GM06990 (cell line): ENCODE results near the gene MKLN1.
A peak's percentile ranks its signal among the peaks of the same experiment; 100 is the strongest.

Experiments used
- DNase-seq: peaks from one replicate; pipeline ENCODE4 v3.0.0-alpha.2; 2011; ENCODE audit not compliant: insufficient read length; ENCODE audit errors: extremely low read depth
- H3K27me3 ChIP-seq: replicated peaks from 2 replicates; pipeline ENCODE4 v1.6.0; 2011; ENCODE audit warnings: low read length; ENCODE audit not compliant: control insufficient read depth, insufficient read depth
- H3K36me3 ChIP-seq: 2 replicates; pipeline ENCODE4 v1.5.1; 2011; ENCODE audit warnings: low read length; ENCODE audit not compliant: control insufficient read depth, insufficient read depth
- H3K4me3 ChIP-seq: replicated peaks from 2 replicates; pipeline ENCODE4 v1.5.1; 2011; ENCODE audit warnings: low read depth, mild to moderate bottlenecking, control low read depth, low read length
- CTCF ChIP-seq: IDR thresholded peaks from 2 replicates; pipeline ENCODE4 v1.5.1; 2011; ENCODE audit warnings: low read length, control low read depth, mild to moderate bottlenecking, inconsistent platforms; ENCODE audit not compliant: insufficient read depth, poor library complexity, severe bottlenecking

The MKLN1 gene

DNA sequence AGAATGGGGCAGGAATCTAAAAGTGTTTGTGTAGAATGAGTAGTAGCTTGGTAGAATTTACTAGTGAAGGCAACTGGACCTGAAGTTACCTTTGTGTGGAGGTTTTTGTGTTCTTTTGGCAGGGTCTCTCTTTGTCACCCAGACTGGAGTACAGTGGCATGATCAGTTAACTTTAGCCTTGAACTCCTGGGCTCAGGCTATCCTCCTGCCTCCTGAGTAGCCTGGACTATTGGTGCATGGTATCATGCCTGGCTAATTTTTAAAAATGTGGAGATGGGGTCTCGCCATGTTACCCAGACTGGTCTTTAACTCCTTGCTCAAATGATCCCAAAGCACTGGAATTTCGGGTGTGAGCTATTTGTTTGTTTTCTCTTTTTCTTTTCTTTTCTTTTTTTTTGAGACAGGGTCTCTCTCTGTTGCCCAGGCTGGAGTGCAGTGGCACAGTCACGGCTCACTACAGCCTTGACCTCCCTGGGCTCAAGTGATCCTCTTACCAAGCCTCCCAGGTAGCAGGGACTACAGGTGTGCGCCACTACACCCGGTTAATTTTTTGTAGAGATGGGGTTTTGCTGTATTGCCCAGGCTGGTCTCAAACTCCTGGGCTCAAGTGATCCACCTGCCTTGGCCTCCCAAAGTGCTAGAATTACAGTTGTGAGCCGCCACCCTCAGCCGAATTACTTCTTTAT, 76.7 kb downstream of the MKLN1 start:
- TF ChIP-seq CTCF: no peak
- H3K36me3 ChIP-seq: no peaks in the 10 kb centered on the region; the same call in 1 of the 2 replicates
- DNase-seq: no peak

GRCh38 chr7:131409129-131409766, 81.6 kb downstream of the MKLN1 start:
- no peak for TF ChIP-seq CTCF
- DNase-seq: no peak
- no peaks in the 10 kb centered on the region for H3K27me3 ChIP-seq
- H3K4me3 ChIP-seq: no peak overlapping the region
- H3K36me3 ChIP-seq: no peaks in the 10 kb centered on the region; the same call in 1 of the 2 replicates

More for the DNA sequence above, 76.7 kb downstream of the MKLN1 start:
- Histone ChIP-seq H3K4me3 (no peak overlapping the region), H3K27me3 (no peaks in the 10 kb centered on the region)

- no peak for DNase-seq
- H3K27me3 ChIP-seq: no peaks in the 10 kb centered on the region
- TF ChIP-seq CTCF: no peak
- H3K4me3 ChIP-seq: no peak overlapping the region
- no peaks in the 10 kb centered on the region; the same call in 1 of the 2 replicates for H3K36me3 ChIP-seq
Observed at GRCh38 chr7:131412031-131412430, 84.4 kb downstream of the MKLN1 start.

GRCh38 chr7:131413711-131414110, 86.0 kb downstream of the MKLN1 start:
- DNase-seq: no peak
- no peak for TF ChIP-seq CTCF
- no peaks in the 10 kb centered on the region for H3K27me3 ChIP-seq
- no peak overlapping the region for H3K4me3 ChIP-seq
- no peaks in the 10 kb centered on the region; the same call in 1 of the 2 replicates for H3K36me3 ChIP-seq

GRCh38 chr7:131424219-131424822, 96.6 kb downstream of the MKLN1 start:
- peak; percentile 44 for TF ChIP-seq CTCF
- no peaks in the 10 kb centered on the region for H3K27me3 ChIP-seq
- H3K36me3 ChIP-seq: no peaks in the 10 kb centered on the region; the same call in 1 of the 2 replicates
- H3K4me3 ChIP-seq: no peak overlapping the region
- peak; percentile 6 for DNase-seq
